ENCODE data around the gene KRI1.
A peak's percentile ranks its signal among the peaks of the same experiment; 100 is the strongest.
"Not testable (repeated sequence)": the region's sequence is repeated elsewhere in the genome, so short reads cannot be mapped to it uniquely, and the experiment has no call there.

KRI1 gene

DNA sequence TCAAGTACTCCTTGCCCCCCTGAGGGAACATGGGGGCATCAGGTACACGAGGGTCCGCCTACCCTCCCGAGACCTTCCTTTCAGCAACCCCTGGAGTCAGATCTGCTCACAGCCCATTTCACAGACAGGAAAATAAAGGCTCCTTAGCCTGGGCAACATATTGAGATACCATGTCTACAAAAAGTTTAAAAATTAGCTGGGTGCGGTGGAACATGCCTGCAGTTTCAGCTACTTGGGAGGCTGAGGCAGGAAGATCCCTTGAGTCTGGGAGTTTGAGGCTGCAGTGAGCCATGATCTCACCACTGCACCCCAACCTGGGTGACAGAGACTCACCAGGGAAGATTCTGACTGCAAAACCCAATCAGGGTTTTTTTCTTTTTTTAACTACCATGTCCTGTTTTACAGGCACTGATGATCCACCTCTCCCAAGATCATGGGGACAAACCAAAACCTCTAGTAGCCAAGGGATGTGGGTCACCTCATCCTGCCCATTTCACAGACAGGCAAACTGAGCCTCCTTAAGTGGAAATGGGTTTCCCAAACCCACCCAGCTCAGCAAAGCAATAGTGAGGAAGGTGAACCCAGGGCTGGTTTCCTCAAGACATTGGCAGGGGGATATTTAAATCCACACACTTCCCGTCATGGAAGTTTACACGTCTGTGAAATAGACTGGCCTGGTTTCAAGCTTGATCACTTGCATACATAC is 9.4 kb upstream of the KRI1 start:
- DNase-seq (ENCODE audit: low read depth), result no peak

DNA sequence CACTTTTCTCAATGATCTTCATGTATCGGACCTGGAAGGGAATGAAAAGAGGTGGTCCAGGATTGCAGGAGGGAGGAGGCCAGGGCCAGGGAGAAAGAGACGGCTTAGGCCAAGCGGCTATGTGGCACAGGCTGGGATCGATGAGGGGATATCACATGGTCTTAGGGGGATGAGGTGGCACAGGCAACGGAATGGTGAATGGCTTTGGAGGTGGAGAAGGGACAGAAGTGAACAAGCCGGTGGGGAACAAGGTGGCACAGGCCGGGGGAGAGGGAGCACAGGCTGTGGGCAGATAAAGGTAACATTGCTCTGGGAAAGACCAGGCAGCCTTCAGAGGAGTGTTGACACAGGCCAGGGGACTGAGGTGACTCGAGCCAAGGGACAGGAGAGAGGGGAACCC is 8.7 kb upstream of the KRI1 start:
- DNase-seq (ENCODE audit: low read depth), result no peak

DNA sequence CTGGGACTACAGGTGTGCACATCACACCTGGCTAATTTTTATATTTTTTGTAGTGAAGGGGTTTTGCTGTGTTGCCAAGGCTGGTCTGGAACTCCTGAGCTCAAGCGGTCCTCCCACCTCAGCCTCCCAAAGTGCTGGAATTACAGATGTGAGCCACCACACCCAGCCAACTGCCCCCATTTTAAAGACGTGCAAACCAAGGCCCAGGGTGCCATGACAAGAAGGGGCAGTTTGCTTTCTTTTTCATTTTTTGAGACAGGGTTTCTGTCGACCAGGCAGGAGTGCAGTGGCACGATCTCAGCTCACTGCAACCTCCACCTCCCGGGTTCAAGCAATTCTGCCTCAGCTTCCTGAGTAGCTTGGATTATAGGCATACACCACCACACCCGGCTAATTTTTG is 8.0 kb upstream of the KRI1 start:
- DNase-seq (ENCODE audit: low read depth), result not testable (repeated sequence)

DNA sequence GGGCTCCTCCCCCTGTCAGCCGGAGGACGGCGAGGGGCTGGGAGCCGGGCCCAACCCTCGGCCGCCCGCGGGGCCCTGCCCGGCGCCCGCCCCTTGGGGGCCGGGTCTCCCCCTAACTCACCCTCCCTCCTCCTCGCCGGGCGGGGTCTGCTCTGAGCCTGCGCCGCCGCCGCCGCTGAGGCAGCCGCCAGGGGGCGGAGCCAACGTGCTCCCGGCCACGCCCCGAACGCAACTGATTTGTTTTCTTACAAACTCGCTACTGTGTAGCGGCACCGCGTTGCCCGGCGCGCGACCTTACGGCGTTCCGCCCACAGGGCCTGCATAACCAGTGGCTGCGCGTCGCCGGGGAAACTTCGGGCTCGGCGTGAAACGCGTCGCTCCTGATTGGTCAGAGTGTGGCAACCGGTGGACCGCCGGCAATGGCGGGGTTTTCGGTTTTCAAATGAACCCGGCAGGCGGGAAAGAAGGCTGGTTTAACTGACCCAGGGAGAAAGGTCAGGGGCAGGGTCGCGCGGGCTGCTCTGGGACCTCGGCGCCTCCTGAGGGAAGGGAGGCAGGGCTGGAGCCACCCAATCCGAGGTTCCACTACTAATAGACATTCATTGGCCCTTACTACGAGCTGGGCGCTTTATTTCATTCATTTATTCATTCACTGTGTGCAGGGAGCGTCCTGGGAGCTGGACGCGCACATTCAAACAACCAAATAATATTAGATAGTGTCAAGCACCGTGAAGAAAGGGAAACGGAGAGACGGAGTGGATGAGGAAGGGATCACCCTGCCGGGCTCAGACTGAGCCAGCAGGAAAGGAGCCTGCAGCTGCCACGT is 3.2 kb upstream of the KRI1 start, which contains the start of gene CDKN2D:
TSS of gene CDKN2D (minus strand) at position 154 of the 826 bp plus-strand sequence. CDS start 326 bp downstream, outside the sequence.
- peak; percentile 99 for DNase-seq (ENCODE audit: low read depth)

DNA sequence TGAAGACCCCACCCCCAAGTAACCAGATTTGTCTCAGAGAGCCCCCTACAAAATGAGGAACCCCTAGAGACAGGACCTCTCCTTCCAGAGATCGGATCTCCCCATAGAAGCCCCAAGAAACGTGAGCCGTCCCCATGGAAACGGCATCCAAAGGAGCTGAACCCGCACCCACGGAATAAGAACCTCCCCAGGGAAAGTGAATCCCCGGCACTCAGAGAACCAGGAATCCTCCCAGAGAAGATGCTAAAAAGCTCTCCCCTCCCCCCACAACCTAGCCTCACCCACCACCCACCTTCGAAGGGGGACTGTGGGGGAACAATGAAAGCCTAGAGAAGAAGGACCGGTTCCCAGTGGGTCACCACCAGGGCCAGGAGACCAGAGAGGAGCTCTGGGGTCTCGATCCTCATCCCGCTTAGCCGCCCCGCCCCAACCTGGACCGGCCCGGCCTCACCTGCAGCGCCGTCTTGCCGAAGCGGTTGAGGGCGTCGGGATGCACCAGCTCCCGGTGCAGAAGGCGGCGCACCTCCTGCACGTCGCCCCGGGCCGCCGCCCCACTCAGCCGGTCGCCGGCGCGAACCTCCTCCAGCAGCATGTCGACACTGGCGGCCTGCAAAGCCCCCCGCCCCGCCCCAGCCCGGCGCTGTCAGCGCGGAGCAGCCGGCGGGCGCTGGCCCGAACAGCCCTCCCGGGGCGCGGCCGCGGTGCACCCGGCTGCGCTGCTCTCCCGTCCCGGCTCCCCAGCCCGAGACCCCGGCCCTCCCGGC is 2.4 kb upstream of the KRI1 start:
- peak; percentile 37 for DNase-seq (ENCODE audit: low read depth)

DNA sequence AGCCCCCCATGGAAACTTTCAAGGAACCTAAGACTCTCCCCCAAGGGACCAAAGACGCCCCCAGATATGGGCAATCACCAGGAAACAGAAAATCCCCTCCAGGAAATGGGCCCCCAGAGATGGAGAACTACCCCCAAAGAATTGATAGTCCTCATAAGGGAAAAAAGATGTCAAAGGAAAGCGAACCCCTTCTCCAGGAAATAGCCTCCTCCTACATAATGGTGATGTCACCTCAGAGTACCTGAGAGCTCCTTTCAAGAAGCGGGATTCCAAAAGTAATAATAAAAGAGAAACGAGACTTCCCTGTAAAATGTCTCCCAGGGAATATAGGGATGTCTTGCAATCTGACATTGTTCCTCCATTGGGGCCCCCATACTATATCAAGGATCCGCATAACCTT is 1.8 kb upstream of the KRI1 start:
- DNase-seq (ENCODE audit: low read depth), result no peak

DNA sequence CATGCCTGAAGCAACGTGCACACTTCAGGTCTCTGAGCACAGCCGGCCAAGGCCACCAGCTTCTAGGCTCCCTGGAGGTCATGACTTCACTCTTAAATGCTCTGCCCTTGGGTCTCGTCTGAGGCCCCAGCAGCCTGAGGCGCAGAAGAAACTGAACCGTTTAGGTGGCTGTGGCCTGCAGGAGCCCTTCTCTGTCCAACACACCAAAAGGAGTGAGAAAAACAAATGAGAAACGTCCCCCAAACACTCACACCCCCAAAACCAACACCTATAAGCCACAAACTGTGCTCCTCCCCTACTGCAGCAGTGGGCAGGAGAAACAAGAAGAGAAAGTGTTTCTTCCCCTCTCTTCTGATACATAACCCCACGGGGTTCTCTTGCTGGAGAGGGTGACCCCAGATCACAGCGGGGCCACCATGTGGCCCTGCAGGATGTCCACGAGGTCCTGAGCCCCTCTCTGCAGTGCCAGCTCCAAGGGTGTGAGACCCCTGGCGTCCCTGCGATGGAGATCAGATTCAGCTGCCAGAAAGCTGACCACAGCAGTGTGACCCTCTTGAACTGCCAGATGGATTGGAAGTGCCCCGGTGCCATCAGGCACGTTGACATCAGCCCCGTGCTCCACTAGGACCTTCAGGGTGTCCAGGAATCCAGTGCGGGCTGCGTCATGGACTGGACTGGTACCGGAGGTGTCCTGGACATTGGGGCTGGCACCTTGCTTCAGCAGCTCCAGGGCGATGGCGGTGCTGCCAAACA is 1.0 kb upstream of the KRI1 start:
- peak; percentile 26 for DNase-seq (ENCODE audit: low read depth)

DNA sequence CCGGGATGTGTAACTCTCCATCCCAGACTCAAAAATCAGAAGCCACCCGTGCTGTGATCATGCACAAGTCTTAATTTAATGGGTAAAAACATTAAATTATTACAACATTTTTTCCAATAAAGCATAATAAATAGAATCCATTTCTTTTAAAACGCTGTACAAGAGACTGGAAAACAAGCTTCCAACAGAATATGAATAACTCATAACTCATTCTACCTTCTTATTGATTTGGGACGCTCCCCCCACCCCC is 523 bp upstream of the KRI1 start:
- DNase-seq (ENCODE audit: low read depth), result no peak

DNA sequence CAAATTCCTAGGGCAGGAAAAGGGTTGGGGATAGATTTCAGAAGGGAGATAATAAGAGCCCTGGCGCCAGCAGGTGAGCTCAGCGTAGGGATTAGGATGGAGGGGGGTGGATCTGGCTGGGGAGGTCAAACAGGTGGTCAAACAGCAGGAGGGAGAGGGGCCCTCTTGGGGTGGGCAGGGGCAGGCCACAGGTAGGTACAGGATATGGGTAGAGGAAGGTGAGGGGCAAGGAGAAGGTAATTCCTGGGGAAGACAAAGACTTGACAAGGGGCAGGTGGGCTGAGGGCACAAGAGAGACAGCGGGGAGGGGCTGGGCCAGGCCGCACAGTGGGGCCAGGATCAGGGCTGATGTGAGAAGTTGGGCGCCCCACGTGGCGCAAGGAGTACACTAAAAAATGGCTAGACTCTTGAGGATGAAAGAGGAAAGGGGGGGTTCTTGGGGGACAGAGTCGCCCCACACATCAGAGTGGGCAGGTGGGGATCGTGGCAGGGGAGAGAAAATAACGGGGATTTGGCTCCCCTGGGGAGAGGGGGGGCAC is 713 bp downstream of the KRI1 start:
- peak; percentile 70 for DNase-seq (ENCODE audit: low read depth)

DNA sequence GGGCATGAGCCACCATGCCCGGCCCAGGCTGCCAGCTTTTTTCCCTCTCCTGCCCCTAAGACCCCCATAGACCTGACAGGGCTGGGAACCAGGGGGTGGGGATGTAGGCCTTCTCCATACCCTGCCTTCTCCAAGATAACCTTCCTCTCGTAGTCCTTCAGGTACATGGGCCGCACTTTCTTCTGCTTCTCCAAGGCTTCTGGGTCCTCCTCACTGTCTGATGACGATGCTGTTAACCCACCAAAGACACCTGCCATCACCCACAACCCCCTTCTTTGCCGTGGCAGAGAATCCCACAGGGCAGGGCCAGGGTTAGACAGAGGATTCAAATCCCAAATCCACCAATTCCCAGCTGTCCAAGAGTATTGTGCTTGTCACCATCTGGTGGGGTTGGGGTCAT is 3.2 kb downstream of the KRI1 start:
- DNase-seq (ENCODE audit: low read depth), result no peak

DNA sequence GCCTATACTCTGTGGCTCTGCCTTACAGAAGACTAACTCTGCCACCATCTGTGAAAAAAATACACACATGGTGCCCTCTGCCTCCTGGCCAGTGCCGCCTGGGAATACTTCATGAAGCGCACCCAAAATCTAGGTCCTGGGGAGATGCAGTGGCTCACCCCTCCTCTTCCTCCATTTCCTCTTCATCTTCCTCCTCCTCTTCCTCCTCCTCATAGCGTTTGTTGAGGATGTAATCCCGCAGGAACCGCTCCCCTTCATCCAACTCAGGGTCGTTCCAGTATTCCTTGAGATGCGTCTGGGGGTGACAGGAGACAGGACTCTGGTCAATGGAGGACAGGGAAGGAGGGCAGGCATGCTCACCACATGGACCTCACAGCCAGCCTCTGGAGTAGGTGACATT is 5.7 kb downstream of the KRI1 start:
- DNase-seq (ENCODE audit: low read depth), result no peak

DNA sequence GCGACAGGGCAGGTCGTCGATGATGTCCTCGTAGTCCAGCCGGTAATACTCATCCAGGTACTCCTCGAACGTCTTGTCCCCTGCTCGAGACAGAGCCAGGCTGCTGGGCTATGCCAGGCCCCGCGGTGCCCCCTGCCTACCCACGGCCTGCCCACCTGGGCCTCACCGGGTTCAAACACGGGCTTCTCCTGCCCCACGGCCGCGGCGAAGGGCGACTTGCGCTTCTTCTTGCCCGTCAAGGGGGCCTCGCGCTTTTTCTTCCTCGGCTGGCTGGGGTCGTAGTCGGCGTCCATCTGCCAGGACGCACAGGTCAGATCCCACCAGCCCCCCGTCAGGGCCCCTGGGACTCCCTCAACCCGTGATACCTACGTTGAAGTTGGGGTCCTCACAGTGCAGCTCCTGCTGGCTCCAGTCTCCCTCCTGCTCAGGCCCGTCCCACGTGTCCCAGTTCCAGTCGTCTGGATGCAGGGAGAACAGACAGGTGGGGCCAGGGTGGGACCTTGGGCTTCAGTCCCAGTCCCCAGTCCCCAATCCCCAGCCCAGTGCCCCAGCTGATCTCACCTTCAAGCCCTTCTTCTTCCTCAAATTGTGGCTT is 8.1 kb downstream of the KRI1 start:
- no peak for DNase-seq (ENCODE audit: low read depth)

DNA sequence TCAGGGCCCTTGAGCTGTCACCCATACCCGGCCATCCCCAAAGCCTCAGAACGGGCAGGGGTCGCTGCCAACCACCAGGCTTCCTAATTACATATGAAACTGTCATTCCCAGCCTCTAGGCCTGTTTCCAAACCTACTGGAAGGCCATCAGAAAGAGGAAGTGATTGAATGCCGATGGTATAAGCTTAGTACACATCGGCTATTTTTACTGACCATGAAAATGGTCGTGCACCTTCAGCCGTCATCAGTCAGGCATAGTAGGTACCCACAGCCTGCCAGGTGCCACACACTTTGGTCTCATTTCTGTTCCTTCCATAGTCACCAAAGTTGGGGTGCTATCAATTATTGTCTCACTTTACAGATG is 10.2 kb downstream of the KRI1 start:
- no peak for DNase-seq (ENCODE audit: low read depth)

DNA sequence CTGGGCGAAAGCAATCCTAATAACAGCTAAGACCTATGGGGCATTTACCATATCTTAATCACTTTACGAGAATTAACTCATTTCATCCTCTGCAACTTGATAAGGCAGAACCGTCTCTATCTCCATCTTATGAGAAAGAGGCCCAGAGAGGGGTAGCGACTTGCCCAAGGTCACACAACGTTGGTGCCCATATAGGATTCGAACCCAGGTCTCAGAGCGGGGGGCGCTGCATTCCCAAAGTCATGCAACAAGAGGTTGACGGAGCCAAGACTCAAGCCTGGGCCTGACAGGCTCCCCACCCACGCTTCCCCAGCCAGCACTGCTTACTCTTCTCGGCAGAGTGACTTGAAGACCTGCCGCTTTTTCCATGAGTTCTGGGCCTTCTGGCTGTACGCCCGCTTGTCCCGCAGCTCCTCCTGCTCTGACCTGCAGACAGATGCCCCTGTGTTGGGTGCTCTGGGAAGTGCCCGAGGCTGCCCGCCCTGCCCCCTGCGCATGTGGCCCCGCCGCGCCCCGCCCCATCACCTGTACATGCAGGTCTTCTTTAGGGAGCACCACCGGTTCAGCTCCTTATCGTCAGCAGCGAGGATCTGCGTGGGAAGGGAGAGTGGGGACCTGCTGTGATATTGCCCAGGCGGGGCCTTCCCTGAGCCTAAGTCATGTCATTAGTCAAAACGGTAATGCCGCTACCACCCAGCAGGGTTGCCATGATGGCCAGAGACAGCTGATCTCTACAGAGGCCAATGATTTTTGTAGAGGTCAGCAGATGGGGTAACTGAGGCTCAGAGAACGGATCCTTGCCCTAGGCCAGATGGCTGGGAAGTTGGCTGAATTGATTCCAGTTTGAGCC is 10.8 kb downstream of the KRI1 start:
- DNase-seq (ENCODE audit: low read depth), result peak; percentile 43

DNA sequence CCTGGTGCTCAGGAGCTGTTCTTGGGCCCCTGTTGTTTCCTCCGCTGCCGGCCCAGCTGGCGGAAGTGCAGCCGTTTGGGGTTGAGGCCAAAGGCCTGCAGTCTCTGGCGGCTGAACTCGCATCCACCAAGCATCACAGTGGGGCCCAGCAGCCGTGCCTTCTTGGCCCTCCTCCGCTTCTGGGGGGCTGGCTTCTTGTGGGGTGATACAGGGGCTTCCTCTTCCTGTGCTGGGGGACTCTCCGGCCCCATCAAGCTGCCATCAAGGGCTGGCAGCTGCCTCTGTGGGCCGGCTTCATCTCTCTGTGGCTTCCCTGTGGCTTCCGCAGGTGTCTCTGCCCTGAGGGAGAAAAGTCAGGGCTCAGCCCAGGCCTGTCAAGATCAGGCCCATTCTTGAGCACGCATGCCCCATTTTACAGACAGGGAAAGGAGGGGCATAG is 11.8 kb downstream of the KRI1 start:
- DNase-seq (ENCODE audit: low read depth), result no peak

DNA sequence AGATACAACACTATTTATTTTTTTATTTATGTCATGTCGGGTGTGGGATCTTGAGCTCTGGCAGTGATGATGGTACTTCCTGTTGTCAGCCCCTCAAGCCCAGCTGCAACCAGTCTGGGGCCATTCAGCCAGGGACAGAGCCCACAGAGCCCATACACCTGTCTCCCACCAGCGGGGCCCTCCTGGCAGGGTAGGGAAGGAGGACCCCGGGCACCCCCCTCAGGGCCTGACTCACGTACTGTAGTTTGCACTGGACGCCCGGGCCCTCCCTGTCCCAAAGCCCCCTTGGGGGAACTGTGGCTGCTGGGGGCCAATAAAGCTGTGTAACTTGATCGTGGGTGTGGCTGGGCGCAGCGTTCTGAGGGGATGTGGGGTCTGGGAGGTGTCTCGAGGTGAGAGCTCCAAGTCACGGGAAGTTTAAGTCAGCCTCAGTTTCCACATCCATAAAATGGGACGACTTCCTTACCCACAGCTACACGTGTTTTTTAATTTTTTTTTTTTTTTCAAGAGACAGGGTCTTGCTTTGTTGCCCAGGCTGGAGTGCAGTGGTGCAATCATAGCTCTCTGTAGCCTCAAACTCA is 12.6 kb downstream of the KRI1 start:
- DNase-seq (ENCODE audit: low read depth), result peak; percentile 25

DNA sequence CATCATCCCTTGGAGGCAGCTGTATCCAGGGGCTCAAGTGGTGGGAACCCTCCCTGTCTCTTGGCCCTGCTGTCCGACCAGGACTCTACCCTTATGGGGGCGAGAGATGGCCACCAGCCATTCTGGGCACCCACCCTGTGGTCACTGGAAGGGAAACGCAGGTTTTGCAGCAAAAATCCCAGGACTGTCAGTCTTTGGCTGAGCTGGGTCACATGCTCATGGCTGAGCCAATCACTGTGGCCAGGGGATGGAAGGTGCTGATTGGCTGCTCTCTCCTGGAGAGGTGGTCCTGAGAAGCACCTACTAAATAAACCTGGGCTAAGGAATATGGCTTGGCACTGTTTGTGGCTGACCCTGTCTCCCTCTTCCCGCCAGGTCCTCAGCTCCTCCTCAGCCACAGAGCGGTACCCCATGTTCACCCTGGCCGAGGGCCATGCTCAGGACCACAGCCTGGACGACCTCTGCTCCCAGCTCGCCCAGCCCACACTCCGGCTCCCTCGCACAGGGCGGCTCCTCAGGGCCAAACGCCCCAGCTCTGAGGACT is 13.2 kb downstream of the KRI1 start:
- DNase-seq (ENCODE audit: low read depth), result peak; percentile 60

DNA sequence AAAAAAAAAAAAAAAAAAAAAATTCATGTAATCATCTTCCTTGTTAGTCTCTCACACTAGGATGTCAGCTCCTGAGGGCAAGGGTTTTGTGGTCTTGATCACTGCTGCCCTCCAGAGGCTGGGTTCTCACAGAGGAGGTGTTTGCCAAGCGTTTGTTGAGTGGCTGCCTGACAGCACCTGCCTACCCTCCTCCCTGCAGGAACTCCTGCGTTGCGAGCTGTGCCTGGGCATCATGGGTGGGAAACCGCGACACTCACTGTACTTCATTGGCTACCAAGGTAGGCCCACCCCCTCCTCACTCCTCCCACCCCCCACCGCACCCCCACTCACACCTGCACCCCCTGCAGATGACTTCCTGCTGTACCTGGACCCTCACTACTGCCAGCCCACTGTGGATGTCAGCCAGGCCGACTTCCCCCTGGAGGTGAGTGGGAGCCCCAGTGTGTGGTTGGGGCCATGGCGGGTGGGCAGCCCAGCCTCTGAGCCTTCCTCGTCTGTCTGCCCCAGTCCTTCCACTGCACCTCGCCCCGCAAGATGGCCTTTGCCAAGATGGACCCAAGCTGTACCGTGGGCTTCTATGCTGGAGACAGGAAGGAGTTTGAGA is 14.0 kb downstream of the KRI1 start:
- DNase-seq (ENCODE audit: low read depth), result peak; percentile 57

DNA sequence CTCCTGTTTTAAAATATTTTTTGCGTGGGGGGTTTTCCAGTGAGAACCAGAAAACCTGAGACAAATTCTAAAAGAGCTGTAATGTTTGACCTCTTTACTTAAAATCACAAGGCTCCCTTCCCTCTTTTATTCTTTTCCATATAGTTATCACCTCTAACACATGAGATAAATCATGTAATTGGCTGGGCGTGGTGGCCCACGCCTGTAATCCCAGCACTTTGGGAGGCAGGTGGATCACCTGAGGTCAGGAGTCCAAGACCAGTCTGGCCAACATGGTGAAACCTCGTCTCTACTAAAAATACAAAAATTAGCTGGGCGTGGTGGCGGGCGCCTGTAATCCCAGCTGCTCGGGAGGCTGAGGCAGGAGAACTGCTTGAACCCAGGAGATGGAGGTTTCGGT is 14.8 kb downstream of the KRI1 start:
- not testable (repeated sequence) for DNase-seq (ENCODE audit: low read depth)

DNA sequence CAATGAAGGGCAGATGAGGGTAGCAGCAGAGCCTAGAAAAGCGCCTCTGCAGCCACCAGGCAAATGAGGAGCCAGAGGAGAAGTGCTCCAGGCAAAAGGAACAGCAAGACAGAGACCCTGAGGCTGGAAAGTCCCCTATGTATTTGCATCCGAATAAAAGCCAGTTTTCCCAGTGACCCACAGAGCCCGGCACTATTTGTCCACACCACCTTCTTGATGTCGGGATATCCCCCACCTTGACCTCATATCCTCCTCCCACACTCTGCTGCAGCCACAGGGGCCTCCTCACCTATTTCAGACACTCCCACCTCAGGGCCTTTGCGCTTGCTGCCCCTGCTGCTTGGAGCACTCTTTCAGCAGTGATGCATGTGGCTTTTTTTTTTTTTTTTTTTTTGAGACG is 15.5 kb downstream of the KRI1 start:
- no peak for DNase-seq (ENCODE audit: low read depth)

All from ELR (cell line).